Measurements from ENCODE around the gene CNOT4. TPM values are rescaled to one million over a fixed set of nuclear protein-coding genes. Genes with fewer than 3 reads are reported as not detected.

The CNOT4 gene
- total RNA-seq, 1 donor from 2014 or later = 32.1 TPM

DNA sequence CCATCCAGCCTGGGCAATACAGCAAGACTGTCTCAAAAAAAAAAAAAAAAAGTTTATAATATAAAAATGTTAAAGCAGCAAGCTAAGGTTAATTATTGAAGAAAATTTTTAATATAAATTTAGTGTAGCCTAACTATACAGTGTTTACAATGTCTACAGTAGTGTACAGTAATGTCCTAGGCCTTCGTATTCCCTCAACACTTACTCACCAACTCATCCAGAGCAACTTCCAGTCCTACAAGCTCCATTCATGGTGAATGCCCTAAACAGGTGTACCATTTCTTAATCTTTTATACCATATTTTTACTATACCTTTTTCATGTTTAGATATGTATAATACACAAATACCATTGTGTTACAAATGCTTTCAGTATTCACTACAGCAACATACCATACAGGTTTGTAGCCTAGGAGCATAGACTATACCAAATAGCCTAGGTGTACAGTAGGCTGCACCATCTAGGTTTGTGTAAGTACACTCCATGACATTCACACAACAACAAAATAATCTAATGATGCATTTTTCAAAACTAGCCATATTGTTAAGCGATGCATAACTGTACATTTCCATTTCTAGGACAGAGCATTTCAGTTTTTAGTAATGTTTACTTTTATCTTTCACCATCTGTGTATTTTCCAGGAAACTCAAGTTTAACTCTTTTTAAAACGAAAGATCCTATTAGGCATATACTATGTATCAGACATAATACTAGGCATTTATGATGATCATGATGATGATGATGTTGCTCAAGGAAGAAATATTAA lies 43.3 kb downstream of the CNOT4 start:
- Mint-ChIP-seq H3K36me3 (peaks cover 14% of the 10 kb centered on the region), H3K27ac (peak overlapping the region; percentile 51), H3K4me1 (ENCODE audit: unreplicated experiment) (no peaks in the 10 kb centered on the region), H3K27me3 (no peaks in the 10 kb centered on the region), H3K4me3 (no peak overlapping the region), H3K9me3 (no peaks in the 10 kb centered on the region)
- DNase-seq (ENCODE audit: extremely low spot score, unreplicated experiment) = no peak
- TF ChIP-seq, protein P1, sequence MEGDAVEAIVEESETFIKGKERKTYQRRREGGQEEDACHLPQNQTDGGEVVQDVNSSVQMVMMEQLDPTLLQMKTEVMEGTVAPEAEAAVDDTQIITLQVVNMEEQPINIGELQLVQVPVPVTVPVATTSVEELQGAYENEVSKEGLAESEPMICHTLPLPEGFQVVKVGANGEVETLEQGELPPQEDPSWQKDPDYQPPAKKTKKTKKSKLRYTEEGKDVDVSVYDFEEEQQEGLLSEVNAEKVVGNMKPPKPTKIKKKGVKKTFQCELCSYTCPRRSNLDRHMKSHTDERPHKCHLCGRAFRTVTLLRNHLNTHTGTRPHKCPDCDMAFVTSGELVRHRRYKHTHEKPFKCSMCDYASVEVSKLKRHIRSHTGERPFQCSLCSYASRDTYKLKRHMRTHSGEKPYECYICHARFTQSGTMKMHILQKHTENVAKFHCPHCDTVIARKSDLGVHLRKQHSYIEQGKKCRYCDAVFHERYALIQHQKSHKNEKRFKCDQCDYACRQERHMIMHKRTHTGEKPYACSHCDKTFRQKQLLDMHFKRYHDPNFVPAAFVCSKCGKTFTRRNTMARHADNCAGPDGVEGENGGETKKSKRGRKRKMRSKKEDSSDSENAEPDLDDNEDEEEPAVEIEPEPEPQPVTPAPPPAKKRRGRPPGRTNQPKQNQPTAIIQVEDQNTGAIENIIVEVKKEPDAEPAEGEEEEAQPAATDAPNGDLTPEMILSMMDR (conservative IDR thresholded peaks at IDR 0.05) = no peak

DNA sequence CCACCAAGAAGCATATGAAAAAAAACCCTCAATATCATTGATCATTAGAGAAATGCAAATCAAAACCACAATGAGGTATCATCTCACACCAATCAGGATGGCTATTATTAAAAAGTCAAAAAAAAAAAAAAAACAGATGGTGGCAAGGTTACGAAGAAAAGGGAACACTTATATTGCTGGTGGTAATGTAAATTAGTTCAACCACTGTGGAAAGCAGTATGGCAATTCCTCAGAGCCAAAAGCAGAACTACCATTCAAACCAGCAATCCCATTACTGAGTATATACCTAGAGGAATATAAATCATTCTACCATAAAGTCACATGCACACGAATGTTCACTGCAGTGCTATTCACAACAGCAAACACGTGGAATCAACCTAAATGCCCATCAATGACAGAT lies 46.0 kb downstream of the CNOT4 start:
- Mint-ChIP-seq H3K27ac (no peak overlapping the region), H3K4me1 (ENCODE audit: unreplicated experiment) (peaks cover 4% of the 10 kb centered on the region), H3K9me3 (no peaks in the 10 kb centered on the region), H3K27me3 (no peaks in the 10 kb centered on the region), H3K36me3 (peaks cover 14% of the 10 kb centered on the region), H3K4me3 (no peak overlapping the region)
- TF ChIP-seq, protein P1 (conservative IDR thresholded peaks at IDR 0.05) = no peak
- DNase-seq (ENCODE audit: extremely low spot score, unreplicated experiment) = no peak

DNA sequence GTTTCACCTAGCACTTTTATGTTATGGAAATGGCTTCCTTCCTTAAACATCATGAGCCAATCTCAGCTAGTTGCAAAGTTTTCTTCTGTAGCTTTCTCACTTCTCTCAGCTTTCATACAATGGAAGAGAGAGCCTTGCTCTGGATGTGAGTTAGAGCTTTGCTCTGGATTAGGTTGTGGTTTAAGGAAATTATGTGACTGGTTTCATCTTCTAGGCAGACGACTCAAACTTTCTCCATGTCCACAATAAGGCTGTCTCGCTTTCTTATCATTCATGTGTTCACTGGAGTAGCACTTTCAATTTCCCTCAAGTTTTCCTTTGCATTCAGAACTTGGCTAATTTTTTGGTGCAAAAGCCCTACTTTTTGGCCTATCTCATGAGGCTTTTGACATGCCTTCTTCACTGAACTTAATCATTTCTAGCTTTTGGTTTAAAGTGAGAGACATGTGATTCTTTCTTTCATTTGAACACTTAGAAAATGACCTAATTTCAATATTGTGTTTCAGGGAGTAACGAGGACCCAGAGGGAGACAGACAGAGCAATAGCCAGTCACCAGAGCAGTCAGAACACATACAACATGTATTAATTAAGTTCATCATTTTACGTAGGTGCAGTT lies 49.8 kb downstream of the CNOT4 start:
- H3K27me3 Mint-ChIP-seq = no peaks in the 10 kb centered on the region
- H3K4me1 Mint-ChIP-seq (ENCODE audit: unreplicated experiment) = peaks cover 4% of the 10 kb centered on the region
- H3K4me3 Mint-ChIP-seq = no peak overlapping the region
- TF ChIP-seq, protein P1 (conservative IDR thresholded peaks at IDR 0.05) = no peak
- peaks cover 13% of the 10 kb centered on the region for H3K36me3 Mint-ChIP-seq
- no peak for DNase-seq (ENCODE audit: extremely low spot score, unreplicated experiment)
- no peaks in the 10 kb centered on the region for H3K9me3 Mint-ChIP-seq
- H3K27ac Mint-ChIP-seq = no peak overlapping the region

DNA sequence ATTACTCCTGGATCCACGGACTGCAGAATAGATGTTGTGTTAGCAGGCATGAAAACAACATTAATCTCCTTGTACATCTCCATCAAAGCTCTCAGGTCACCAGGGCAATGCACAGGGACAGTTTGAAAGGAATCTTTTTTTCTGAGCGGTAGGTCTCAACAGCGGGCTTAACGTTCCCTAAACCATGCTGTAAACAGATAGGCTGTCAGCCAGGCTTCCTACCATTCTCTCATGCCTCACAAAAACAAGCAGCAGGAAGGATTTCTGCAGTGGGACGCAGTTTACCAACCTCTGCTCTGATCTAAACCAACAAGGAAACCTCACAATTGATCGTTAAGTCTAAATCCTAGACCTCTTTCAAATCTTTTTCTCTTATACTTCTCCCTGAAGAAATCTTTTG lies 50.8 kb downstream of the CNOT4 start:
- H3K4me3 Mint-ChIP-seq = no peak overlapping the region
- no peak overlapping the region for H3K27ac Mint-ChIP-seq
- peaks cover 4% of the 10 kb centered on the region for H3K4me1 Mint-ChIP-seq (ENCODE audit: unreplicated experiment)
- H3K9me3 Mint-ChIP-seq = no peaks in the 10 kb centered on the region
- peaks cover 10% of the 10 kb centered on the region for H3K36me3 Mint-ChIP-seq
- DNase-seq (ENCODE audit: extremely low spot score, unreplicated experiment) = no peak
- TF ChIP-seq, protein P1 (conservative IDR thresholded peaks at IDR 0.05) = no peak
- H3K27me3 Mint-ChIP-seq = no peaks in the 10 kb centered on the region

DNA sequence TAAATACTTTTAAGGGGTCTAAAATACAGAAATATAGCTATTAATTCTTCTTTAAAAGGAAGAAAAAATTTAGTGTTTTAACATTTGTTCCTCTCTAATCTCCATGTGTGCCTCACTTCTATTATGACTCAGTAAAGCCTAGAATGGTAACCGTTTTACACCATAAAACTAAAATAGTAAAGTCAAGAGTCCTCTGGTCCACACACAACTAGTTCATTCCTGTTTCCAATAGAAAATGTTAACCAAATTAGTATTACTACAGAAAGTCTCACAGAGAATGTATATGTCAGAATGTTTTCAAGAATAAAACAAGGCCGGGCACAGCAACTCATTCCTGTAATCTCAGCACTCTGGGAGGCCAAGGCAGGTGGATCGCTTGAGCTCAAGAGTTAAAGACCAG lies 55.8 kb downstream of the CNOT4 start:
- H3K9me3 Mint-ChIP-seq = no peaks in the 10 kb centered on the region
- no peak overlapping the region for H3K27ac Mint-ChIP-seq
- peaks cover 6% of the 10 kb centered on the region for H3K4me1 Mint-ChIP-seq (ENCODE audit: unreplicated experiment)
- H3K36me3 Mint-ChIP-seq = peaks cover 3% of the 10 kb centered on the region
- H3K4me3 Mint-ChIP-seq = no peak overlapping the region
- DNase-seq (ENCODE audit: extremely low spot score, unreplicated experiment) = no peak
- H3K27me3 Mint-ChIP-seq = no peaks in the 10 kb centered on the region
- TF ChIP-seq, protein P1 (conservative IDR thresholded peaks at IDR 0.05) = no peak

All from type B pancreatic cell (in vitro differentiated cells).